IMR-90 (cell line): ENCODE measurements around the gene DHRS13.

Experiments used
- BHLHE40 ChIP-seq: fragments of 150-350 bp; IDR thresholded peaks from 2 replicates; pipeline ENCODE4 v1.6.1; 2016; ENCODE audit warnings: mild to moderate bottlenecking, low read depth, low read length
- CEBPB ChIP-seq: IDR thresholded peaks from 2 replicates; pipeline ENCODE4 v1.6.1; 2012; ENCODE audit warnings: low read depth, low read length, improper control_type of control experiment
- CHD1 ChIP-seq: IDR thresholded peaks from 2 replicates; pipeline ENCODE4 v1.6.1; 2012; ENCODE audit warnings: low read depth, low read length, improper control_type of control experiment
- MAZ ChIP-seq: IDR thresholded peaks from 2 replicates; pipeline ENCODE4 v1.6.1; 2012; ENCODE audit warnings: low read depth, mild to moderate bottlenecking, low read length, improper control_type of control experiment, moderate library complexity, borderline replicate concordance
- MXI1 ChIP-seq: IDR thresholded peaks from 2 replicates; pipeline ENCODE4 v1.6.1; 2012; ENCODE audit warnings: low read depth, mild to moderate bottlenecking, low read length, moderate library complexity, borderline replicate concordance
- NFE2L2 ChIP-seq: fragments of 150-350 bp; IDR thresholded peaks from 2 replicates; pipeline ENCODE4 v1.6.1; 2016; ENCODE audit warnings: low read depth, mild to moderate bottlenecking, low read length
- POLR2A ChIP-seq: IDR thresholded peaks from 2 replicates; pipeline ENCODE4 v1.6.1; 2012; ENCODE audit warnings: mild to moderate bottlenecking, low read depth, low read length
- RAD21 ChIP-seq: IDR thresholded peaks from 2 replicates; pipeline ENCODE4 v1.6.1; 2012; ENCODE audit warnings: low read length, improper control_type of control experiment
- RCOR1 ChIP-seq: IDR thresholded peaks from 2 replicates; pipeline ENCODE4 v1.6.1; 2012; ENCODE audit warnings: mild to moderate bottlenecking, low read length, improper control_type of control experiment; ENCODE audit not compliant: insufficient replicate concordance
- RFX5 ChIP-seq: IDR thresholded peaks from 2 replicates; pipeline ENCODE4 v1.8.0; 2012; ENCODE audit warnings: low read depth, mild to moderate bottlenecking, low read length, moderate library complexity
- TF ChIP-seq, protein P1 (sequence below): conservative IDR thresholded peaks from 2 replicates; pipeline ENCODE4 v1.5.1; 2012; ENCODE audit warnings: mild to moderate bottlenecking, low read depth, low read length, improper control_type of control experiment
- TF ChIP-seq, protein P2 (sequence below): fragments of 150-350 bp; IDR thresholded peaks from 2 replicates; pipeline ENCODE4 v1.6.1; 2016; ENCODE audit warnings: low read depth, mild to moderate bottlenecking, low read length, moderate library complexity, borderline replicate concordance
- TF ChIP-seq, protein P3 (sequence below): fragments of 150-350 bp; IDR thresholded peaks from 2 replicates; pipeline ENCODE4 v1.6.1; 2017; ENCODE audit warnings: mild to moderate bottlenecking, antibody characterized with exemption, low read length, low read depth

DNA sequence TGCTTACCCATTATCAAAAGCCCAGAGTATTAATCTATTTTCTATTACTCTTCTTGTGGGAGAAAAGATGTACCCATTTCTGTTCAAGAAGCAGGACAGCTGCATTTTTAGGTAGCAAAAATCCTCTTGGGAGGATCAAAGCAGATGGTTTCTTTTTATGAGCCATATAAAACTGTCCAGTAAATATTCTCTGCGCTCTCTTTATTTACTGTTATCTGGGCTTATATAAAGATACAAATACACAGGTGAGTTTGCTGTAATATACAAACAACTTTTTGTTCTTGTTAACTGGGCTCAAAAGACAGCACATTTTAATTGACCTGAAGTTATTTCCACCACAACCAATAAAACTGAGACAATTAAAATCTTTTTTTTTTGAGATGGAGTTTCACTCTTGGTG is 38.4 kb upstream of the DHRS13 start:
- TF ChIP-seq, protein P1, sequence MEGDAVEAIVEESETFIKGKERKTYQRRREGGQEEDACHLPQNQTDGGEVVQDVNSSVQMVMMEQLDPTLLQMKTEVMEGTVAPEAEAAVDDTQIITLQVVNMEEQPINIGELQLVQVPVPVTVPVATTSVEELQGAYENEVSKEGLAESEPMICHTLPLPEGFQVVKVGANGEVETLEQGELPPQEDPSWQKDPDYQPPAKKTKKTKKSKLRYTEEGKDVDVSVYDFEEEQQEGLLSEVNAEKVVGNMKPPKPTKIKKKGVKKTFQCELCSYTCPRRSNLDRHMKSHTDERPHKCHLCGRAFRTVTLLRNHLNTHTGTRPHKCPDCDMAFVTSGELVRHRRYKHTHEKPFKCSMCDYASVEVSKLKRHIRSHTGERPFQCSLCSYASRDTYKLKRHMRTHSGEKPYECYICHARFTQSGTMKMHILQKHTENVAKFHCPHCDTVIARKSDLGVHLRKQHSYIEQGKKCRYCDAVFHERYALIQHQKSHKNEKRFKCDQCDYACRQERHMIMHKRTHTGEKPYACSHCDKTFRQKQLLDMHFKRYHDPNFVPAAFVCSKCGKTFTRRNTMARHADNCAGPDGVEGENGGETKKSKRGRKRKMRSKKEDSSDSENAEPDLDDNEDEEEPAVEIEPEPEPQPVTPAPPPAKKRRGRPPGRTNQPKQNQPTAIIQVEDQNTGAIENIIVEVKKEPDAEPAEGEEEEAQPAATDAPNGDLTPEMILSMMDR = no peak
- TF ChIP-seq CHD1 (no peak), RFX5 (no peak), POLR2A (no peak), NFE2L2 (no peak), MAZ (no peak), RAD21 (no peak), CEBPB (no peak), RCOR1 (no peak), BHLHE40 (no peak), MXI1 (no peak)
- TF ChIP-seq, protein P2, sequence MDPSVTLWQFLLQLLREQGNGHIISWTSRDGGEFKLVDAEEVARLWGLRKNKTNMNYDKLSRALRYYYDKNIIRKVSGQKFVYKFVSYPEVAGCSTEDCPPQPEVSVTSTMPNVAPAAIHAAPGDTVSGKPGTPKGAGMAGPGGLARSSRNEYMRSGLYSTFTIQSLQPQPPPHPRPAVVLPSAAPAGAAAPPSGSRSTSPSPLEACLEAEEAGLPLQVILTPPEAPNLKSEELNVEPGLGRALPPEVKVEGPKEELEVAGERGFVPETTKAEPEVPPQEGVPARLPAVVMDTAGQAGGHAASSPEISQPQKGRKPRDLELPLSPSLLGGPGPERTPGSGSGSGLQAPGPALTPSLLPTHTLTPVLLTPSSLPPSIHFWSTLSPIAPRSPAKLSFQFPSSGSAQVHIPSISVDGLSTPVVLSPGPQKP = no peak
- TF ChIP-seq, protein P3, sequence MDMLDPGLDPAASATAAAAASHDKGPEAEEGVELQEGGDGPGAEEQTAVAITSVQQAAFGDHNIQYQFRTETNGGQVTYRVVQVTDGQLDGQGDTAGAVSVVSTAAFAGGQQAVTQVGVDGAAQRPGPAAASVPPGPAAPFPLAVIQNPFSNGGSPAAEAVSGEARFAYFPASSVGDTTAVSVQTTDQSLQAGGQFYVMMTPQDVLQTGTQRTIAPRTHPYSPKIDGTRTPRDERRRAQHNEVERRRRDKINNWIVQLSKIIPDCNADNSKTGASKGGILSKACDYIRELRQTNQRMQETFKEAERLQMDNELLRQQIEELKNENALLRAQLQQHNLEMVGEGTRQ = no peak
